C1 segment of cervical spinal cord (tissue), 14 donors: ENCODE results near the gene TLR8.

Experiments used
- DNase-seq, 14 donors: peaks; one replicate each; lab custom pipeline; 2025; lab: John Stamatoyannopoulos, UW

Gene TLR8

GRCh38 chrX:12906046-12906761 is at the start of gene TLR8:
TSS of gene TLR8 (plus strand) at chrX:12906620. CDS start at chrX:12906707, 87 bp downstream.
- DNase-seq: no peak

GRCh38 chrX:12865359-12865758 is 41.1 kb upstream of the TLR8 start:
- peak in 1 of 14 donors; percentile 0 for DNase-seq

GRCh38 chrX:12866451-12867377 is 39.7 kb upstream of the TLR8 start, which contains the start of gene TLR7:
TSS of gene TLR7 (plus strand) at chrX:12867072. CDS start at chrX:12867579, 507 bp downstream.
- DNase-seq: peak in 1 of 14 donors; percentile 0

- no peak for DNase-seq
These were observed 38.7 kb upstream of the TLR8 start for GRCh38 chrX:12867685-12868084.

- no peak for DNase-seq
These were observed 37.7 kb upstream of the TLR8 start for GRCh38 chrX:12868747-12869146.

DNA sequence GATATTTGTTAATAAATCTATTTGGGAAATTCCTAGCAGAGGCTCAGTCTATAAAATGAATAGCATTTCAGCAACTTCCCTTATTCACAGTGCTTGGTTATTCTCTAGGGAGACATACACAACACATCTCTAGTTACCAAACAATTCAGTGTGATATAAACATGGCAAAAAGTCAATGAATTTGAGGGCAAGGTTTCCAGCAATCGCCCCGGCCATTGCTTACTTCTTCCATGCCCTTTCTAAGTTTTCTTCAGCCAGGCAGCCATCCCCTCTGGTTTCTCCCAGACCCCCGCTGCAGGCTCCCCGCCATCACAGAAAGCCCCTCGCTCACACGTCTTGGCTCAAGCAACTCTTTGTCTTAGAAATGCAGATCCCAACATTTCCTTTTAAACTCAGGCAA is 35.2 kb upstream of the TLR8 start:
- no peak for DNase-seq

DNA sequence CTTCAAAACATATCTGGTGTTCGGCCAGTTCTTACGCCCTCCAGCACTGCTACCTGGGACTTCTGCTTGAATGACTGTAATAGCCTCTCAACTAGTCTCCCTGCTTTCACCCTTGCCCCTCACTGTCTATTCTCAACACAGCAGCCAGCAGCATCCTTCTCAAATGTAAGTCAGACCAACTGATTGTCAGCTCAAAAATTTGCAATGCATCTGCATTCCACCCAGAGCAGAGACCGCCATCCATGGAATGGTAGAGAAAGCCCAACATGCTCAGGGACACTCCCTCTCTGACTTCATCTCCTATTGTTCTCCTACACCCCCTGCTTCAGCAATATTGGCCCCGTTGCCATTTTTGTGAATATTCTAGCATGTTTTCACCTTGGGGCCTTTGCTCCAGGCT is 33.7 kb upstream of the TLR8 start:
- DNase-seq: no peak

DNA sequence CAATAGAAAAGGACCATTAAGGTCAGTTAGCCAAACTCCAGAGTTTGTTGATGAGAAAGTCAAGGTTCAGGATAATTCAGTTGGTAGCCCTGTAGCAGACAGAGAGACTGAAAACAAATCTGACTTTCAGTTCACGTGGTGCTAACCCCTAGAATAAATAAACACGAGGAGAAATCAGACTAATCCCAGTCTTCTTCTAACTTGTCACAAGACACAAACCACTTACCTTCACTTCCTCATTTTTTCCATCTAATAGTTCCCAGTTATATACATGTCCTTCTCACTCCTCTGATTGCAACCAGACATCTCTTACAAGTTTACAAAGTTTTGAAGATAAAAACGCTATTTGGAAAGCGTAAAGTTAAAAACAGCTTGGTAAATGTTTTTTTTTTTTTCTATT is 31.8 kb upstream of the TLR8 start:
- DNase-seq: no peak

DNA sequence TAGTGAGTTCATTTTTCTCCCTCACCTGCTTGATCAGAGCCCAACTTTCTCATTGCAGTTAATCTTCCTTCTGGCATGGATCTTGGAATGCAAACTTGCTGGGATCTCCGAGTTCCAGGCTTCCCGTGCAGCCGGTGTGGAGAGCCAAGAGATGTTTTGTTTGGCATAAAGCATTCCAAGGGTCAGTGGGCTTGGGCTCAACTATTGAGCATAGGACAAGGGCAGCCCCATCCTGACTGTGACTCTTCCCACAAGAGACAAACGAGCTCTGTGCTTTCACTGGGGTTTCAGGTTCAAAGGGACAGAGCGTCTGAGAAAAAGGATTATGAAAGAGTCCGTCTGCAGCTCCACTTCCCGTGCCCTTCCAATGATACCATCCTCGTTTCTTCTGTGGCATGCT is 29.0 kb upstream of the TLR8 start:
- no peak for DNase-seq

- DNase-seq: no peak
These were observed 27.9 kb upstream of the TLR8 start for GRCh38 chrX:12878536-12878935.

DNA sequence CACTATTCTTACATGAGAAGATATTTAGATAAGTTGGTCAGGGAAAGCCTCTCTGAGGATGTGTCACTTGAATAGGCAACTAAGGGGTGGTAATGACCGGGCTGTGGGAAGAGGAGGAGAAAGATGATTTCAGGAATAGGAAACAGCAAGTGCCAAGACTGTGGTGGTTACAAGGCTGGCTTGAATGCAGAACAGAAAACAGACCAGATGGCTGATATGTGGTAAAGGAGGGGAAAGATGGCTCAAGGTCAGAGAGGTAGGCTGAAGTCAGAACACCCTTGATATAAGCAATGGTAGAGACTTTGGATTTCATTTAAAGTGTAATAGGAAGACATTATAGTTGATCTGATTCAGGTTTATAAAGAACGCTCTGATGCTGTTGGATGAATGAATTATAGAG is 24.5 kb upstream of the TLR8 start:
- DNase-seq: no peak

GRCh38 chrX:12885508-12885907 is 20.9 kb upstream of the TLR8 start:
- no peak for DNase-seq

DNA sequence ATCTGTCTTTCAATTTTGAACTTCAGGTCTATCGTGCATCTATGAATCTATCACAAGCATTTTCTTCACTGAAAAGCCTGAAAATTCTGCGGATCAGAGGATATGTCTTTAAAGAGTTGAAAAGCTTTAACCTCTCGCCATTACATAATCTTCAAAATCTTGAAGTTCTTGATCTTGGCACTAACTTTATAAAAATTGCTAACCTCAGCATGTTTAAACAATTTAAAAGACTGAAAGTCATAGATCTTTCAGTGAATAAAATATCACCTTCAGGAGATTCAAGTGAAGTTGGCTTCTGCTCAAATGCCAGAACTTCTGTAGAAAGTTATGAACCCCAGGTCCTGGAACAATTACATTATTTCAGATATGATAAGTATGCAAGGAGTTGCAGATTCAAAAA is 19.9 kb upstream of the TLR8 start:
- DNase-seq: no peak

DNA sequence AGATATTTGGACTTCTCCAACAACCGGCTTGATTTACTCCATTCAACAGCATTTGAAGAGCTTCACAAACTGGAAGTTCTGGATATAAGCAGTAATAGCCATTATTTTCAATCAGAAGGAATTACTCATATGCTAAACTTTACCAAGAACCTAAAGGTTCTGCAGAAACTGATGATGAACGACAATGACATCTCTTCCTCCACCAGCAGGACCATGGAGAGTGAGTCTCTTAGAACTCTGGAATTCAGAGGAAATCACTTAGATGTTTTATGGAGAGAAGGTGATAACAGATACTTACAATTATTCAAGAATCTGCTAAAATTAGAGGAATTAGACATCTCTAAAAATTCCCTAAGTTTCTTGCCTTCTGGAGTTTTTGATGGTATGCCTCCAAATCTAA is 19.3 kb upstream of the TLR8 start:
- no peak for DNase-seq

GRCh38 chrX:12887767-12888166 is 18.7 kb upstream of the TLR8 start:
- no peak for DNase-seq

DNA sequence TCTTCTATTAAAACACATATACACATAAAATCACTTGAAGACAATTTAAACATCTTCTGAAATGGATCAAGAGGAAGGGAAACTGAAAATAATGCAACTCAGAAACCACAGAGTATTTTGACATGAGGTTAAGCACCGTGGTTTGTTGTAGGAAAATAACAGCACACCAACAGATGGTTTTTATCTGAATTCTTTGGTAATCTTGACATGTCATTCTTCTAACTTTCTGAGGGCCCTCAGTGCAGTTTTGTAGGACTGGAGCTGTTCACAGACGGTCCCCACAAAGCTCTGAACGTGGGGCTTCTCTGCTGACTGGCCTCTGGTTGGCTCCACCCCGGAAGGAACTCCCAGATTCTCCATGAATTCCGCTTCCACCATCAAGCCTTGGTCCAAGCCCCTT is 16.0 kb upstream of the TLR8 start:
- DNase-seq: no peak

- DNase-seq: no peak
These were observed 15.2 kb upstream of the TLR8 start for GRCh38 chrX:12891171-12891570.

DNA sequence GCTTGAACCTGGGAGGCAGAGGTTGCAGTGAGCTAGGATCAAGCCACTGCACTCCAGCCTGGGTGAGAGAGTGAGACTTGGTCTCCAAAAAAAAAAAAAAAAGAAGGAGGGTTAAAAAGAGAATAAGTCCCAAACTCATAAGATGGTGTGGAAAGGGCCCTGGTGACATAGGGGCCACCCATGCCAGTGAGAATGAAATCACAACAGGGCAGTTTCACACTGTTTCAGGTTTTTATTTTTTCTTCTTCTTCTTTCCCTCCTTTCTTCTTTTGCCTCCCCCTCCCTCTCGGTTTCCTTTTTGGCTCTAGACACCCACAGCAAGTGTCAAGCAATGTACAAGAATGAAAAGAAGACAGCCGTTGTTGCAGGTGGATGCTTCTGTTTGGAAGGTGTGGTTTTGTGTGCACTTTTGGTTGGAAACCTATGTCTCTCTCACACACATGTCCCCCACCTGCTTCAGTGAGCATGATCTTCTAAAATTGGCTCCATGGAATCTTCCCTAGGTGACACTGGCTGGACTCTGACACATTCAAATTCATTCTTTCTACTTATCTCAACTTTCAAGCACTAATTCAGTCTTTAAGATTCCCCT is 14.4 kb upstream of the TLR8 start:
- no peak for DNase-seq

GRCh38 chrX:12892716-12893115 is 13.7 kb upstream of the TLR8 start:
- DNase-seq: no peak

DNA sequence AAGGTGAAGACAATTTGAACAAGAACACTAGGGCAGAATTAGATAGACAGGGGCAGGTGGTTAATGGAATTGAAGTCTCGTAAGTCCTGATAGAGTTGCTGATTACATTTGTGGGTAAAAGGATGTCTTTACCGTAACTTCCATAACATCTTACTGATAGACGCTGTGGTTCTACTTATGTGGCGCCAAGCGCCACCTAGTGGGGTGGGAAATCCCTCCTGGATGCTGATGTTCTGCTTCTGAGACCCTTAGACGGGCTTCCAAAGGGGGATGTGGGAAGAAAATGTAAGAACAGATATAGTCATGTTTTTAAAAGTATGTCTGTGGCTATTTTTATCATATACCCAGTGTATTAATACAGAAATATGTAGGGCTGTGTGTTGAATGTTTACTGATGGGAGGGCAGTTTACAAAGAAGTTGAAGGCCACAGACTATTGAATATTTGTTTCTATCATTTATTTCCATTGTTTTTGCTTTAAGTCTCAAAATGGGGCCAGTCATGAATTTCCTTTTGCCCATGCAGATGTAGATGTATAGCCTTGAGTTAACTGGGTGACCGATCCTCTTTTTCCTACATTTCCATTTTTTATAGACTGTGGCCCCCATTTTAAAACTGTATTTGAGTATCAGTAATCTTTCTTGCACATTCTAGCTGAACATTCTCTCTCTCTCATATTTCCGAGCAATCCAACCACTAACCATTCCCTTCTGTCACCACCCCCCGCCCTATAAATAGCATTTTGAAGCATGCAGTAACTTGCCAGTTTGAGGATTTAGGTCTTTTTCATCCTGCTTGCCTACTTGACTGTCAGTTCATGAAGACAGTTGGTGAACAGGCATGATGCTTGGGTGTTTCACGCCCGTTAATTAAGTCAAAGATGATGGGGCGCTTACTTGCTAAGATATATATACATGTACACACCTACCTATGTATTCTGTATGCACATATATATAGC is 12.1 kb upstream of the TLR8 start:
- DNase-seq: peak in 3 of 14 donors; percentile 2 to 5 (median 3)

DNA sequence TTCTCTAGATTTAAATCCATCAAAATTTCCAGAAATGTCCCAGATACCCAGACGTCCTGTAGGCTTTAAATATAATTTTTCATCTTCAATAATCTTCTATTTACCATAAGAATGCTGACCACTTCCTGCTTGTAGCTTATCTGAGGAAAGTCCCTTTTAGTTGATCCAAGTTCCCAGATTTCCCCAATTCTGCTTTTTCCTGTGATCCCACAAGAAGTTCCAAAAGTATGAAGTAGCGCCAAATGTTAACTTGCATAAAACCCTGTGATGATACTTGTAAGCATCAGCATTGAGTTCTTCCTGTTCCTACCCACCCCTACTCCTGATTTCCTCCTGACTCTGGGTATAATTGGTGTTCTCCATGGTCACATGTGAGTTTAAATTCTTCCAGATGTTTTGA is 10.6 kb upstream of the TLR8 start:
- no peak for DNase-seq
